ENCODE measurements around the gene HLCS. TPM values are rescaled to one million over a fixed set of nuclear protein-coding genes. Genes with fewer than 3 reads are reported as not detected.

Gene HLCS
- total RNA-seq, 2 donors from 2014 or later, result 17.5 to 29.3 TPM

GRCh38 chr21:36709030-36709867 lies 257.2 kb downstream of the HLCS start:
- Histone ChIP-seq H3K4me1 (ENCODE audit: control insufficient read depth in 1 of 2, low read depth in 2 of 2) (peaks cover 21 to 44% of the 10 kb centered on the region in 2 donors), H3K4me3 (peak overlapping the region; percentile 52), H3K9me3 (no peaks in the 10 kb centered on the region), H3K27ac (no peak overlapping the region), H3K36me3 (no peaks in the 10 kb centered on the region), H3K27me3 (replicated peaks; ENCODE audit: insufficient read depth) (peaks cover 33% of the 10 kb centered on the region)
- ATAC-seq (ENCODE audit: insufficient number of reproducible peaks, low FRiP score, low read depth) (no peak), DNase-seq (ENCODE audit: low spot score) (no peak)
- TF ChIP-seq, protein P1, sequence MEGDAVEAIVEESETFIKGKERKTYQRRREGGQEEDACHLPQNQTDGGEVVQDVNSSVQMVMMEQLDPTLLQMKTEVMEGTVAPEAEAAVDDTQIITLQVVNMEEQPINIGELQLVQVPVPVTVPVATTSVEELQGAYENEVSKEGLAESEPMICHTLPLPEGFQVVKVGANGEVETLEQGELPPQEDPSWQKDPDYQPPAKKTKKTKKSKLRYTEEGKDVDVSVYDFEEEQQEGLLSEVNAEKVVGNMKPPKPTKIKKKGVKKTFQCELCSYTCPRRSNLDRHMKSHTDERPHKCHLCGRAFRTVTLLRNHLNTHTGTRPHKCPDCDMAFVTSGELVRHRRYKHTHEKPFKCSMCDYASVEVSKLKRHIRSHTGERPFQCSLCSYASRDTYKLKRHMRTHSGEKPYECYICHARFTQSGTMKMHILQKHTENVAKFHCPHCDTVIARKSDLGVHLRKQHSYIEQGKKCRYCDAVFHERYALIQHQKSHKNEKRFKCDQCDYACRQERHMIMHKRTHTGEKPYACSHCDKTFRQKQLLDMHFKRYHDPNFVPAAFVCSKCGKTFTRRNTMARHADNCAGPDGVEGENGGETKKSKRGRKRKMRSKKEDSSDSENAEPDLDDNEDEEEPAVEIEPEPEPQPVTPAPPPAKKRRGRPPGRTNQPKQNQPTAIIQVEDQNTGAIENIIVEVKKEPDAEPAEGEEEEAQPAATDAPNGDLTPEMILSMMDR (IDR thresholded peaks at IDR 0.05), result no peak

GRCh38 chr21:36708286-36709029 lies 258.0 kb downstream of the HLCS start:
- H3K27ac ChIP-seq, result no peak overlapping the region
- peaks cover 21 to 46% of the 10 kb centered on the region in 2 donors for H3K4me1 ChIP-seq (ENCODE audit: control insufficient read depth in 1 of 2, low read depth in 2 of 2)
- no peaks in the 10 kb centered on the region for H3K9me3 ChIP-seq
- H3K4me3 ChIP-seq, result peak overlapping the region; percentile 52
- H3K27me3 ChIP-seq (replicated peaks; ENCODE audit: insufficient read depth), result peaks cover 38% of the 10 kb centered on the region
- DNase-seq (ENCODE audit: low spot score), result no peak
- TF ChIP-seq, protein P1 (IDR thresholded peaks at IDR 0.05), result no peak
- ATAC-seq (ENCODE audit: insufficient number of reproducible peaks, low FRiP score, low read depth), result no peak
- H3K36me3 ChIP-seq, result no peaks in the 10 kb centered on the region

GRCh38 chr21:36707763-36708285 lies 258.6 kb downstream of the HLCS start:
- Histone ChIP-seq H3K27me3 (replicated peaks; ENCODE audit: insufficient read depth) (peaks cover 38% of the 10 kb centered on the region), H3K4me1 (ENCODE audit: control insufficient read depth in 1 of 2, low read depth in 2 of 2) (peaks cover 21 to 46% of the 10 kb centered on the region in 2 donors), H3K9me3 (no peaks in the 10 kb centered on the region), H3K27ac (no peak overlapping the region), H3K4me3 (peak overlapping the region; percentile 52), H3K36me3 (no peaks in the 10 kb centered on the region)
- TF ChIP-seq, protein P1 (IDR thresholded peaks at IDR 0.05), result no peak
- no peak for ATAC-seq (ENCODE audit: insufficient number of reproducible peaks, low FRiP score, low read depth)
- DNase-seq (ENCODE audit: low spot score), result no peak

DNA sequence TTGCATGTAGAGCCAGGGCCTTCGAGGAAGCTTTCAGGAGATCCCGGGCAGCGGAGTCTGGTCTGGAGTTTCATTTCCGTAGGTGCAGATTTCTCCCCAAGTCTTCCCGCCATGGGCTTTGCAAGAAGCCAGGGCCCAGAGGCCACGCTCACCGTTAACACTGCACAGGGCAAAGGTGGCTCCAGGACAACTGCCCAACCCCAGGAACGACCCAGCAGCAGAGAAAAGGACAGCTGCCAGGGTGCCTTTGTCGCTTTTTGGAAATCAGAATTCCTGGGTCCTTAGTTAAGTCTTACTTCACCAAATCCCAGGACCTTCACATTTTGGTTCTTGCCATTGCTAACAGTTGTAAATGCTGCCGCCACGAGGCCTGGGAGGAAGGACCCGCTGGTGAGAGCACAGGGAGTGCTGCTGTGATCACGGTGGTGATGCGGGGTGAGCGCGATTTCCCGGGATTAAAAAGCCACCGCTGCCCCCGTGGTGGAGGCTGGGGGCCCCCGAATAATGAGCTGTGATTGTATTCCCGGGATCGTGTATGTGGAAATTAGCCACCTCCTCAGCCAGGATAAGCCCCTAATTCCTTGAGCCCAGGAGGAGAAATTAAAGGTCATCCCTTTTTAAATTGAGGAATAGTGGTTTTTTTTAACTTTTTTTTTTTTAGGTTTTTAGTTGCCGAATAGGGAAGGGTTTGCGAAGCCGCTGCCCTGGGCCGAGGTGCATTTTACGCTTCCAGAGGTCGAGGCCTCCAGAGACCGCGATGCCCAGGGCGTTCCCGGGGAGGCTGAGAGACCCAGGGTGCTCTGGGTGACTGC lies 259.3 kb downstream of the HLCS start:
- Histone ChIP-seq H3K27ac (no peak overlapping the region), H3K4me1 (ENCODE audit: control insufficient read depth in 1 of 2, low read depth in 2 of 2) (peaks cover 21 to 46% of the 10 kb centered on the region in 2 donors), H3K27me3 (replicated peaks; ENCODE audit: insufficient read depth) (peaks cover 38% of the 10 kb centered on the region), H3K9me3 (no peaks in the 10 kb centered on the region), H3K4me3 (no peak overlapping the region), H3K36me3 (no peaks in the 10 kb centered on the region)
- TF ChIP-seq, protein P1 (IDR thresholded peaks at IDR 0.05), result no peak
- DNase-seq (ENCODE audit: low spot score) (no peak), ATAC-seq (ENCODE audit: insufficient number of reproducible peaks, low FRiP score, low read depth) (no peak)

All from thoracic aorta (tissue), 2 donors.